Measurements from ENCODE around the gene CUL5. TPM values are rescaled to one million over a fixed set of nuclear protein-coding genes. Genes with fewer than 3 reads are reported as not detected.
"Not testable (repeated sequence)": the region's sequence is repeated elsewhere in the genome, so short reads cannot be mapped to it uniquely, and the experiment has no call there.

The CUL5 gene
- total RNA-seq, 1 experiment from 2014 or later = 37.0 TPM

DNA sequence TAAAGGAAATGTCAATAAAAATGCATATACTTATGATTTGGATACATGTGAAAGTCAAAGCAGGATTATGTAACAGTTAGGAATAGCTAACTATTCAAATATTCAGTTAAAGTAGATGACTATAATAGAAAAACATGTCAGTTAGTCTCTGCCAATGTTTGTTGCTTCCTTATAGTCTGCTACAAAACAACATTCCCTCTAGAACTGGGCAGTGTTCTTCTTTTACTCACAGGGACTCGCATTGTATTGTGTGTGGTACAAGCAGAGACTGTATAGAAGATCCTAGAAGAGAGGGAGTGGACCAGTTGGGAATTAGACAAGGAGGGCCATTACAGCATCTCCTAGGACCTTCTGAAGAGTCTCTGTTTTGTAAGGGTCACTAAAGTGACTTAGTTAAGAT, 123.3 kb downstream of the CUL5 start:
- Histone ChIP-seq H3K27me3 (ENCODE audit: low read length) (no peaks in the 10 kb centered on the region), H3K36me3 (ENCODE audit: low read depth, low read length) (peaks cover 16% of the 10 kb centered on the region), H3K9ac (ENCODE audit: low read length) (no peak overlapping the region), H3K4me1 (ENCODE audit: insufficient read depth, low read length) (0 out of 2 replicates have a peak, but pooled peaks cover 3% of the 10 kb centered on the region), H3K79me2 (ENCODE audit: low read length) (peaks cover 8% of the 10 kb centered on the region), H2AFZ (ENCODE audit: low read length) (no peak overlapping the region), H4K20me1 (ENCODE audit: low read length) (no peaks in the 10 kb centered on the region), H3K4me3 (ENCODE audit: low read length) (no peak overlapping the region), H3K9me2 (replicated peaks; ENCODE audit: low read length) (no peaks in the 10 kb centered on the region), H3K4me2 (ENCODE audit: low read length) (no peak overlapping the region), H3K9me3 (ENCODE audit: low read length) (no peaks in the 10 kb centered on the region), H3K27ac (ENCODE audit: low read length) (no peak overlapping the region), H3F3A (ENCODE audit: low read length, unreplicated experiment) (no peaks in the 10 kb centered on the region)
- DNase-seq = no peak
- TF ChIP-seq, protein P1, sequence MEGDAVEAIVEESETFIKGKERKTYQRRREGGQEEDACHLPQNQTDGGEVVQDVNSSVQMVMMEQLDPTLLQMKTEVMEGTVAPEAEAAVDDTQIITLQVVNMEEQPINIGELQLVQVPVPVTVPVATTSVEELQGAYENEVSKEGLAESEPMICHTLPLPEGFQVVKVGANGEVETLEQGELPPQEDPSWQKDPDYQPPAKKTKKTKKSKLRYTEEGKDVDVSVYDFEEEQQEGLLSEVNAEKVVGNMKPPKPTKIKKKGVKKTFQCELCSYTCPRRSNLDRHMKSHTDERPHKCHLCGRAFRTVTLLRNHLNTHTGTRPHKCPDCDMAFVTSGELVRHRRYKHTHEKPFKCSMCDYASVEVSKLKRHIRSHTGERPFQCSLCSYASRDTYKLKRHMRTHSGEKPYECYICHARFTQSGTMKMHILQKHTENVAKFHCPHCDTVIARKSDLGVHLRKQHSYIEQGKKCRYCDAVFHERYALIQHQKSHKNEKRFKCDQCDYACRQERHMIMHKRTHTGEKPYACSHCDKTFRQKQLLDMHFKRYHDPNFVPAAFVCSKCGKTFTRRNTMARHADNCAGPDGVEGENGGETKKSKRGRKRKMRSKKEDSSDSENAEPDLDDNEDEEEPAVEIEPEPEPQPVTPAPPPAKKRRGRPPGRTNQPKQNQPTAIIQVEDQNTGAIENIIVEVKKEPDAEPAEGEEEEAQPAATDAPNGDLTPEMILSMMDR (conservative IDR thresholded peaks at IDR 0.05; ENCODE audit: low read depth, low read length) = no peak
- TF ChIP-seq EZH2phosphoT487 (IDR thresholded peaks at IDR 0.05; ENCODE audit: borderline replicate concordance, low read length) = no peak
- no peak for TF ChIP-seq EZH2 (IDR thresholded peaks at IDR 0.05; ENCODE audit: low read length, unreplicated experiment)
- ChIA-PET CTCF (no interaction called here), POLR2A (ENCODE audit: unreplicated experiment) (no interaction called here)
- no TSS peak for BruUV-seq (replicated peaks)
- ATAC-seq = no peak
- intact Hi-C loops (cut with micrococcal nuclease) = no loop called here

DNA sequence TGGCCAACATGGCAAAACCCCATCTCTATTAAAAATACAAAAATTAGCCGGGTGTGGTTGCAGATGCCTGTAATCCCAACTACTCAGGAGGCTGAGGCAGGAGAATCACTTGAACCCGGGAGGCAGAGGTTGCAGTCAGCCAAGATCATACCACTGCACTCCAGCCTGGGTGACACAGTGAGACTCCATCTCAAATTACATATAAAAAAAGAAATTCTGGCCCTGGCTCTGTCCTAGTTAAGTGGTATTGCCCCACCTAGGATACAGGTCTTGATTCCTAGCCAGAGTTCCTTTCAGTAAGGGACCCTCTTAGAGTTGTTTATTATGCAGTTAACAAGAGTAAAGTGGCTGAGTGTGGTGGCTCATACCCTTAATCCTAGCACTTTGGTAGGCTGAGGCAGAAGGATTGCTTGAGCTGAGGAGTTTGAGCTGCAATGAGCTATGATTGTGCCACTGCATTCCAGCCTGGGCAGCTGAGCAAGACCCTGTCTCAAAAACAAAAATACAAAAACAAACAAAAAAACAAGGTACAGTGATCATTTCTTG, 124.4 kb downstream of the CUL5 start:
- BruUV-seq (replicated peaks) = not testable (repeated sequence)

DNA sequence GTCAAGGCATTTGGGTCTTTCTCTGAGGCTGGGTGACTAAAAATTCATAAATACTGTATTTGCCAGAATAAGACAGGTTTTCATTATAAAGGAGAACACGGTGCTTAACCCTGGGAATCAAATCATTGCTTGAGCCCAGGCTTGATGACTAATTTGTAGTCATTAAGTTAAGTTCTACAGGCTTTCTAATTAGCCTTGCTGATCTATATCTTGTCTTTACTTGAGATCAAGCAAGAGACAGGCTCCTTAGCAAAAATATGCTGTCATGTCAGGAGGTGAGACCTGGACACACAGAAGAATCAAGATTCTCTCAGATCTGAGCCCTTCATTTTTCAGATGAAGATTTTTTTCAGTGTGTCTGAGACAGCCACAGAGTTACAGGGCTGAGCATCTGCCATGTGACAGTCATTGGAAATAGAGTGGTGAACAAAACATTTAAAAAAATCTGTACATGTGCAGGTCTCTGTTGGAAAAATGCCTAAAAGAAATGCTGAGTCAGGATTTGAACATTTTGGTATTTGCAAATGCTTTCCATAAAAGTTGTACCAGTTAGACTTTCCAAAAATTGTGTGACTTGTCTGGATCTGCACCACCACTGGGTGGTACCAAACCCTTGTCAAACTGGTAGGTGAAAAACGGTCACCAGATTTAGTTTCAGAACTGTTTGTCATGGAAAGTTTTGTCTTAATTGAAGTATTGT, 127.3 kb downstream of the CUL5 start:
- H3K79me2 ChIP-seq (ENCODE audit: low read length) = no peaks in the 10 kb centered on the region
- ATAC-seq = peak; percentile 49
- ChIA-PET CTCF (no interaction called here), POLR2A (ENCODE audit: unreplicated experiment) (no interaction called here)
- intact Hi-C loops (cut with micrococcal nuclease) = loop anchor here (5.0 kb wide), 1 partner anchor 521 kb away; no protein-coding TSS in a partner anchor
- no peak overlapping the region for H3K4me3 ChIP-seq (ENCODE audit: low read length)
- no peaks in the 10 kb centered on the region for H3K27me3 ChIP-seq (ENCODE audit: low read length)
- no peak overlapping the region for H2AFZ ChIP-seq (ENCODE audit: low read length)
- no TSS peak for BruUV-seq (replicated peaks)
- H3K9ac ChIP-seq (ENCODE audit: low read length) = no peak overlapping the region
- no peak for TF ChIP-seq EZH2phosphoT487 (IDR thresholded peaks at IDR 0.05; ENCODE audit: borderline replicate concordance, low read length)
- TF ChIP-seq, protein P1 (conservative IDR thresholded peaks at IDR 0.05; ENCODE audit: low read depth, low read length) = peak; percentile 59
- peak; percentile 57 for DNase-seq
- H3K9me2 ChIP-seq (replicated peaks; ENCODE audit: low read length) = no peaks in the 10 kb centered on the region
- H3K9me3 ChIP-seq (ENCODE audit: low read length) = no peaks in the 10 kb centered on the region
- peaks cover 33% of the 10 kb centered on the region for H3K36me3 ChIP-seq (ENCODE audit: low read depth, low read length)
- H3K4me1 ChIP-seq (ENCODE audit: insufficient read depth, low read length) = 0 out of 2 replicates have a peak, but pooled peaks cover 3% of the 10 kb centered on the region
- H3K4me2 ChIP-seq (ENCODE audit: low read length) = no peak overlapping the region
- no peak overlapping the region for H3K27ac ChIP-seq (ENCODE audit: low read length)
- H4K20me1 ChIP-seq (ENCODE audit: low read length) = no peaks in the 10 kb centered on the region
- no peaks in the 10 kb centered on the region for H3F3A ChIP-seq (ENCODE audit: low read length, unreplicated experiment)

More for the DNA sequence above, 124.4 kb downstream of the CUL5 start:
- H3K4me3 ChIP-seq (ENCODE audit: low read length); intact Hi-C loops (cut with micrococcal nuclease); H3K27ac ChIP-seq (ENCODE audit: low read length); H2AFZ ChIP-seq (ENCODE audit: low read length); H3K79me2 ChIP-seq (ENCODE audit: low read length); CTCF ChIA-PET; H3K9ac ChIP-seq (ENCODE audit: low read length); H4K20me1 ChIP-seq (ENCODE audit: low read length); H3K9me3 ChIP-seq (ENCODE audit: low read length); DNase-seq; H3F3A ChIP-seq (ENCODE audit: low read length, unreplicated experiment); H3K4me2 ChIP-seq (ENCODE audit: low read length); H3K9me2 ChIP-seq (replicated peaks; ENCODE audit: low read length); H3K4me1 ChIP-seq (ENCODE audit: insufficient read depth, low read length); H3K27me3 ChIP-seq (ENCODE audit: low read length): not testable (repeated sequence)
- ATAC-seq = 0 out of 2 replicates have a peak, but pooled peaks have one; percentile 31
- H3K36me3 ChIP-seq (ENCODE audit: low read depth, low read length) = peaks cover 18% of the 10 kb centered on the region
- POLR2A ChIA-PET (ENCODE audit: unreplicated experiment) = interaction anchor here (0.6 kb wide), 1 partner anchor 90 kb away, joined by 3 read pairs; the partner anchor contains the start of genes ATM and NPAT

All from PC-3 (cell line).